GM23248 (cell line): ENCODE results near the gene CMTM6. TPM values are rescaled to one million over a fixed set of nuclear protein-coding genes. Genes with fewer than 3 reads are reported as not detected.
A peak's percentile ranks its signal among the peaks of the same experiment; 100 is the strongest.

ENCODE experiments used
- DNase-seq: peaks from one replicate; pipeline ENCODE4 v3.0.0-alpha.2; 2015
- H2AFZ ChIP-seq: fragments of 200-600 bp; sonication (generic); 2 replicates; pipeline ENCODE4 v1.6.1; 2016; ENCODE audit warnings: antibody characterized with exemption
- H3F3A ChIP-seq: fragments of 200-600 bp; sonication (generic); 2 replicates; pipeline ENCODE4 v1.6.1; 2016; ENCODE audit warnings: mild to moderate bottlenecking, antibody characterized with exemption, mixed run types; ENCODE audit not compliant: insufficient read depth
- H3K27ac ChIP-seq: fragments of 200-600 bp; sonication (generic); 2 replicates; pipeline ENCODE4 v1.5.1; 2016; ENCODE audit warnings: mild to moderate bottlenecking
- H3K27me3 ChIP-seq: fragments of 200-600 bp; sonication (generic); replicated peaks from 2 replicates; pipeline ENCODE4 v1.6.1; 2016; ENCODE audit warnings: mild to moderate bottlenecking; ENCODE audit not compliant: insufficient read depth
- H3K36me3 ChIP-seq: fragments of 200-600 bp; sonication (generic); 2 replicates; pipeline ENCODE4 v1.6.1; 2016; ENCODE audit warnings: low read depth, mild to moderate bottlenecking
- H3K4me1 ChIP-seq: fragments of 200-600 bp; sonication (generic); 2 replicates; pipeline ENCODE4 v1.6.1; 2016; ENCODE audit warnings: mild to moderate bottlenecking; ENCODE audit not compliant: insufficient read depth
- H3K4me2 ChIP-seq: fragments of 200-600 bp; sonication (generic); one replicate; pipeline ENCODE4 v1.6.1; 2016; ENCODE audit warnings: mild to moderate bottlenecking; ENCODE audit not compliant: unreplicated experiment
- H3K4me3 ChIP-seq: fragments of 200-600 bp; sonication (generic); 2 replicates; pipeline ENCODE4 v1.5.1; 2016; ENCODE audit warnings: mild to moderate bottlenecking
- H3K79me2 ChIP-seq: fragments of 200-600 bp; sonication (generic); 2 replicates; pipeline ENCODE4 v1.6.1; 2016; ENCODE audit warnings: mild to moderate bottlenecking; ENCODE audit not compliant: insufficient read depth
- H3K9ac ChIP-seq: fragments of 200-600 bp; sonication (generic); 2 replicates; pipeline ENCODE4 v1.6.1; 2016; ENCODE audit warnings: mild to moderate bottlenecking
- H3K9me2 ChIP-seq: fragments of 200-600 bp; sonication (generic); 2 replicates; pipeline ENCODE4 v1.6.1; 2016; ENCODE audit warnings: mixed run types, mild to moderate bottlenecking, moderate library complexity; ENCODE audit not compliant: insufficient read depth
- H3K9me3 ChIP-seq: fragments of 200-600 bp; sonication (generic); one replicate; pipeline ENCODE4 v1.6.1; 2017; ENCODE audit warnings: low read depth
- H4K20me1 ChIP-seq: fragments of 200-600 bp; sonication (generic); 2 replicates; pipeline ENCODE4 v1.6.0; 2016; ENCODE audit not compliant: insufficient read depth
- EZH2 ChIP-seq: fragments of 200-600 bp; sonication (generic); IDR thresholded peaks from 2 replicates; pipeline ENCODE4 v1.6.1; 2018; ENCODE audit warnings: antibody characterized with exemption, mild to moderate bottlenecking; ENCODE audit not compliant: insufficient read depth, poor library complexity, severe bottlenecking
- EZH2phosphoT487 ChIP-seq: fragments of 200-600 bp; sonication (generic); IDR thresholded peaks from 2 replicates; pipeline ENCODE4 v1.6.1; 2018; ENCODE audit warnings: antibody characterized with exemption, moderate library complexity, mild to moderate bottlenecking, low read depth; ENCODE audit not compliant: insufficient read depth
- WGBS, 2 experiments: methylation state at CpG; one replicate each; pipeline ENCODE4 v1.1.6; 2015 to 2017; ENCODE audit warnings: low lambda C conversion rate in 2 of 2, low coverage in 1 of 2; ENCODE audit errors: missing lambda C conversion rate in 2 of 2; 5-methylcytosine and 5-hydroxymethylcytosine counted together
- in situ Hi-C: fragments of 300-500 bp; cut with MboI; formaldehyde crosslinking; loops from 2 replicates; pipeline ENCODE4 v1.15.0; 2020
- polyA plus RNA-seq: library from polyadenylated mRNA; unstranded; fragments of >200 nt; fragmentation: Nextera tagmentation; extraction: Ambion mirVana; gene quantifications from 2 replicates; pipeline ENCODE4 v1.2.1, GENCODE V29; 2016
- total RNA-seq: library from RNA; depleted of rRNA; stranded (reverse); fragments of >200 nt; shearing (Covaris generic); gene quantifications from 2 replicates; pipeline ENCODE4 v1.2.3, GENCODE V29; 2014; rRNA removed

CMTM6 gene
- total RNA-seq (91.7 and 104 TPM in 2 replicates), polyA plus RNA-seq (78.6 and 82.9 TPM in 2 replicates)

GRCh38 chr3:32502118-32502945, at the start of gene CMTM6:
Gene CMTM6 (minus strand): TSS chr3:32502852. CDS start chr3:32502745, 107 bp downstream.
- in situ Hi-C loops = loop anchor here (10.0 kb wide), 1 partner anchor 162 kb away; no protein-coding TSS in a partner anchor
- Histone ChIP-seq H3K79me2 (peaks cover 46% of the 10 kb centered on the region), H3F3A (peaks cover 17% of the 10 kb centered on the region), H3K9me2 (no peaks in the 10 kb centered on the region), H3K27me3 (no peaks in the 10 kb centered on the region), H3K36me3 (no peaks in the 10 kb centered on the region), H3K9me3 (no peaks in the 10 kb centered on the region), H3K9ac (peak within 1 kb of the TSS; percentile 92), H3K4me2 (peak within 1 kb of the TSS; percentile 97), H2AFZ (peak within 1 kb of the TSS; percentile 98), H3K4me1 (peaks cover 12% of the 10 kb centered on the region), H3K4me3 (peak within 1 kb of the TSS; percentile 84), H3K27ac (peak within 1 kb of the TSS; percentile 91), H4K20me1 (no peaks in the 10 kb centered on the region)
- 2 to 3% methylated on average over 39 to 44 of the region's 61 CpGs for WGBS, 2 experiments
- TF ChIP-seq EZH2phosphoT487 = no peak
- no peak for TF ChIP-seq EZH2
- DNase-seq = peak; percentile 93

- no peaks in the 10 kb centered on the region for H3K36me3 ChIP-seq
- H3K27me3 ChIP-seq = no peaks in the 10 kb centered on the region
- no peak overlapping the region for H3K4me3 ChIP-seq
- in situ Hi-C loops = no loop called here
- no peak for TF ChIP-seq EZH2
- H3K27ac ChIP-seq = no peak overlapping the region
- H2AFZ ChIP-seq = no peak overlapping the region
- peaks cover 6% of the 10 kb centered on the region; the same call in 1 of the 2 replicates for H4K20me1 ChIP-seq
- no peaks in the 10 kb centered on the region for H3K4me1 ChIP-seq
- DNase-seq = no peak
- peaks cover 100% of the 10 kb centered on the region for H3K79me2 ChIP-seq
- WGBS, 2 experiments = 94 to 96% methylated on average over 1 of the region's 1 CpG
- H3K4me2 ChIP-seq = no peak overlapping the region
- H3K9ac ChIP-seq = no peak overlapping the region
- no peaks in the 10 kb centered on the region for H3K9me3 ChIP-seq
- H3F3A ChIP-seq = no peaks in the 10 kb centered on the region
- H3K9me2 ChIP-seq = no peaks in the 10 kb centered on the region
Measured at GRCh38 chr3:32552013-32552412, 49.4 kb upstream of the CMTM6 start.

GRCh38 chr3:32551496-32551895, 48.8 kb upstream of the CMTM6 start:
- no peaks in the 10 kb centered on the region for H3K36me3 ChIP-seq
- H3K4me3 ChIP-seq = no peak overlapping the region
- no peak overlapping the region for H3K4me2 ChIP-seq
- H2AFZ ChIP-seq = no peak overlapping the region
- H3K9ac ChIP-seq = no peak overlapping the region
- no peak overlapping the region for H3K27ac ChIP-seq
- no peaks in the 10 kb centered on the region for H3F3A ChIP-seq
- peaks cover 6% of the 10 kb centered on the region; the same call in 1 of the 2 replicates for H4K20me1 ChIP-seq
- in situ Hi-C loops = no loop called here
- H3K9me2 ChIP-seq = no peaks in the 10 kb centered on the region
- no peaks in the 10 kb centered on the region for H3K9me3 ChIP-seq
- H3K79me2 ChIP-seq = peaks cover 100% of the 10 kb centered on the region
- DNase-seq = no peak
- no peaks in the 10 kb centered on the region for H3K4me1 ChIP-seq
- no peaks in the 10 kb centered on the region for H3K27me3 ChIP-seq
- no peak for TF ChIP-seq EZH2
- no peak for TF ChIP-seq EZH2phosphoT487

- TF ChIP-seq EZH2phosphoT487 = no peak
- TF ChIP-seq EZH2 = no peak
- H3K79me2 ChIP-seq = peaks cover 100% of the 10 kb centered on the region
- H3K36me3 ChIP-seq = no peaks in the 10 kb centered on the region
- in situ Hi-C loops = no loop called here
- H2AFZ ChIP-seq = no peak overlapping the region
- WGBS, 2 experiments = 92 to 99% methylated on average over 2 of the region's 2 CpGs
- H3K27ac ChIP-seq = no peak overlapping the region
- H3K9me2 ChIP-seq = no peaks in the 10 kb centered on the region
- H3K4me2 ChIP-seq = no peak overlapping the region
- no peak overlapping the region for H3K4me3 ChIP-seq
- H3K4me1 ChIP-seq = no peaks in the 10 kb centered on the region
- no peaks in the 10 kb centered on the region for H3K27me3 ChIP-seq
- H3F3A ChIP-seq = no peaks in the 10 kb centered on the region
- DNase-seq = no peak
- H3K9me3 ChIP-seq = no peaks in the 10 kb centered on the region
- peaks cover 6% of the 10 kb centered on the region; the same call in 1 of the 2 replicates for H4K20me1 ChIP-seq
- H3K9ac ChIP-seq = no peak overlapping the region
Measured at GRCh38 chr3:32551087-32551486, 48.4 kb upstream of the CMTM6 start.
